DMS153 treated with DMSO at 0.1 percent for 48 hours (cell line): ENCODE results near the gene OLFML2A.
"Not testable (repeated sequence)": the region's sequence is repeated elsewhere in the genome, so short reads cannot be mapped to it uniquely, and the experiment has no call there.

ENCODE experiments used
- DNase-seq: peaks from one replicate; lab custom pipeline; 2025; ENCODE audit not compliant: unreplicated experiment; lab: John Stamatoyannopoulos, UW

The OLFML2A gene

GRCh38 chr9:124776954-124777648 is at the start of gene OLFML2A:
Gene OLFML2A, plus strand, starts transcription at chr9:124777133. Its CDS starts 138 bp downstream, at chr9:124777271.
- DNase-seq = no peak

- no peak for DNase-seq
Observed at GRCh38 chr9:124730772-124731171, 46.2 kb upstream of the OLFML2A start.

GRCh38 chr9:124733964-124734740 is 42.8 kb upstream of the OLFML2A start:
- no peak for DNase-seq

- DNase-seq = not testable (repeated sequence)
Observed at GRCh38 chr9:124734741-124735083, 42.2 kb upstream of the OLFML2A start.

GRCh38 chr9:124735121-124735520 is 41.8 kb upstream of the OLFML2A start:
- no peak for DNase-seq

GRCh38 chr9:124738075-124738474 is 38.9 kb upstream of the OLFML2A start:
- not testable (repeated sequence) for DNase-seq

- DNase-seq = no peak
Observed at GRCh38 chr9:124739360-124739759, 37.6 kb upstream of the OLFML2A start.

GRCh38 chr9:124741149-124741548 is 35.8 kb upstream of the OLFML2A start:
- DNase-seq = no peak

GRCh38 chr9:124741662-124742061 is 35.3 kb upstream of the OLFML2A start:
- DNase-seq = no peak

GRCh38 chr9:124742940-124743339 is 34.0 kb upstream of the OLFML2A start:
- DNase-seq = no peak

- DNase-seq = no peak
Observed at GRCh38 chr9:124743686-124744348, 33.1 kb upstream of the OLFML2A start.

- no peak for DNase-seq
Observed at GRCh38 chr9:124747065-124747464, 29.9 kb upstream of the OLFML2A start.

GRCh38 chr9:124749284-124749683 is 27.6 kb upstream of the OLFML2A start:
- no peak for DNase-seq

- no peak for DNase-seq
Observed at GRCh38 chr9:124749781-124750180, 27.2 kb upstream of the OLFML2A start.

GRCh38 chr9:124752967-124753366 is 24.0 kb upstream of the OLFML2A start:
- DNase-seq = no peak

GRCh38 chr9:124754289-124754688 is 22.6 kb upstream of the OLFML2A start:
- no peak for DNase-seq

GRCh38 chr9:124755061-124755460 is 21.9 kb upstream of the OLFML2A start:
- DNase-seq = no peak

- DNase-seq = no peak
Observed at GRCh38 chr9:124756011-124756410, 20.9 kb upstream of the OLFML2A start.

- DNase-seq = no peak
Observed at GRCh38 chr9:124757616-124758015, 19.3 kb upstream of the OLFML2A start.

GRCh38 chr9:124758061-124758460 is 18.9 kb upstream of the OLFML2A start:
- DNase-seq = no peak

- DNase-seq = no peak
Observed at GRCh38 chr9:124758691-124759090, 18.2 kb upstream of the OLFML2A start.

GRCh38 chr9:124759327-124759726 is 17.6 kb upstream of the OLFML2A start:
- DNase-seq = no peak
